A673 (cell line): ENCODE results near the gene PIK3CG.

Experiments
- CTCF ChIP-seq: fragments of 300-800, 200-600 bp; sonication (generic); conservative IDR thresholded peaks from 2 replicates; pipeline ENCODE4 v1.5.1; 2017; ENCODE audit warnings: low read depth, mild to moderate bottlenecking, antibody characterized with exemption, low read length, moderate library complexity, mixed read lengths
- EZH2 ChIP-seq: fragments of 200-600 bp; sonication (generic); IDR thresholded peaks from 2 replicates; pipeline ENCODE4 v1.6.1; 2017; ENCODE audit warnings: borderline replicate concordance, low read depth, mild to moderate bottlenecking, mixed read lengths, antibody characterized with exemption, low read length; ENCODE audit not compliant: poor library complexity, severe bottlenecking

DNA sequence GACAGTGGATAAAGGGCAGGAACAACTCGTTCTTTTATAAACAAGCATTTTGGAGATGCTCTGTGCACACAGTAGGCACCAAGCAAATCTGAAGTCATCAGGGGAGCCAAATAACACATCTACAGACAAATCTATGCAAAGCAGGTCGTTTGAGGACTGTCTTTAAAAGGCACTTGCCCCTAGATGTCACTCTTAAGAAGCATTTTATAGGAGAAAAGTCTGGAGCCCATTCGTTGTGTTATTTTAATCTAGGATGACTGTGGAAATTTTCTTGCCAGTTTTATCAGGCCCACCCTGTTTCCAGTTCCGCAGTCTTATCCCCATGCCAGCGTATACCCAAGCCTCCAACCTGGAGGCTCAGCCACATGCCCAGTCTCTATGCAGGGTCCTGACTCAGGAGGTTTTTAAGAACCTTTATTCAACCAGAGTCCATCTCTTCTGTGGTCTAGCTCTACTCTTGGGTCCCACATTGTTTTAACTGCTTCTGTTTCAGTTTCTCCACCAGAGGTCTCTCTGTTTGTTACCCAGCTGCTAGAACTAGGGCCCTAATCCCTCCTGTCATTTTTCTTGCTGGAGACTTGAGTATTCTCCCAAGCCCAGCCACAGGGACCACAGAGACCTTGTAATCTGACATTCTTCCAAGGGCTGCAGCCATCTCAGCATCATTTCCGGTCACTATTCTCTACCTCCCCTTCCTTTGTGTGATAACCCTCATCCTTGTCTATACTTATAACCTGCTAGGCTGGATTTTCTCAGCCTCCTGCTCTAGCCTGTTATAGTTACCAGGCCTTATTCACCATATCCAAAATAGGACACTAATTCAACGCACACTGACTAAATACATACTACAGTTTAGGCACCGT lies 26.7 kb downstream of the PIK3CG start:
- no peak for TF ChIP-seq CTCF
- no peak for TF ChIP-seq EZH2
